Keratinocyte (primary cell): ENCODE data around the gene ADM5. TPM values are rescaled to one million over a fixed set of nuclear protein-coding genes. Genes with fewer than 3 reads are reported as not detected.

Source experiments
- DNase-seq: peaks from one replicate; pipeline ENCODE4 v3.0.0-alpha.2; 2011; ENCODE audit warnings: low read depth, missing footprints, low spot score
- FAIRE-seq: peaks from 2 replicates; lab custom pipeline; 2011; peaks lifted over from hg19 to GRCh38; lab: Jason Lieb, UNC
- H2AFZ ChIP-seq: 2 replicates; pipeline ENCODE4 v1.6.0; 2012; ENCODE audit warnings: low read length, control low read depth, inconsistent platforms; ENCODE audit not compliant: control insufficient read depth
- H3K27ac ChIP-seq: 2 replicates; pipeline ENCODE4 v1.5.1; 2011; ENCODE audit warnings: low read length; ENCODE audit not compliant: control insufficient read depth, insufficient read depth
- H3K27me3 ChIP-seq: 3 replicates; pipeline ENCODE4 v1.6.0; 2011; ENCODE audit warnings: low read length; ENCODE audit not compliant: control insufficient read depth, insufficient read depth; ENCODE audit errors: extremely low read depth
- H3K36me3 ChIP-seq, 2 experiments: 2 replicates in 1 of 2; 3 replicates in 1 of 2; pipeline ENCODE4 v1.5.1; 2011; ENCODE audit warnings: low read length in 2 of 2, mild to moderate bottlenecking in 1 of 2; ENCODE audit not compliant: control insufficient read depth in 2 of 2, insufficient read depth in 2 of 2; ENCODE audit errors: extremely low read depth in 1 of 2
- H3K4me1 ChIP-seq: 3 replicates; pipeline ENCODE4 v1.5.1; 2011; ENCODE audit warnings: low read length; ENCODE audit not compliant: control insufficient read depth, insufficient read depth; ENCODE audit errors: extremely low read depth
- H3K4me2 ChIP-seq: 3 replicates; pipeline ENCODE4 v1.6.0; 2011; ENCODE audit warnings: low read depth, low read length; ENCODE audit not compliant: control insufficient read depth, insufficient read depth; ENCODE audit errors: extremely low read depth
- H3K4me3 ChIP-seq, 3 experiments: fragments of 200-600 bp in 1 of 3; sonication (generic) in 1 of 3; 2 replicates in 2 of 3; 3 replicates in 1 of 3; pipeline ENCODE4 v1.5.1; 2011 to 2016; ENCODE audit warnings: low read length in 3 of 3, mild to moderate bottlenecking in 3 of 3, control low read depth in 2 of 3, inconsistent platforms in 1 of 3, low read depth in 1 of 3, mixed read lengths in 1 of 3, mixed run types in 1 of 3, moderate library complexity in 1 of 3; ENCODE audit not compliant: control insufficient read depth in 2 of 3, insufficient read depth in 2 of 3; ENCODE audit errors: extremely low read depth in 1 of 3
- H3K79me2 ChIP-seq: 2 replicates; pipeline ENCODE4 v1.6.0; 2012; ENCODE audit warnings: low read length; ENCODE audit not compliant: control insufficient read depth, insufficient read depth
- H3K9ac ChIP-seq: 3 replicates; pipeline ENCODE4 v1.6.0; 2011; ENCODE audit warnings: low read length; ENCODE audit not compliant: control insufficient read depth, insufficient read depth; ENCODE audit errors: extremely low read depth
- H3K9me1 ChIP-seq: 3 replicates; pipeline ENCODE4 v1.6.0; 2011; ENCODE audit warnings: low read length; ENCODE audit not compliant: control insufficient read depth, insufficient read depth; ENCODE audit errors: extremely low read depth
- H3K9me3 ChIP-seq: 2 replicates; pipeline ENCODE4 v1.5.1; 2012; ENCODE audit warnings: low read depth, low read length; ENCODE audit not compliant: control insufficient read depth
- H4K20me1 ChIP-seq: 3 replicates; pipeline ENCODE4 v1.6.0; 2011; ENCODE audit warnings: low read length; ENCODE audit not compliant: control insufficient read depth, insufficient read depth; ENCODE audit errors: extremely low read depth
- EZH2 ChIP-seq: IDR thresholded peaks from one replicate; pipeline ENCODE4 v1.6.1; 2012; ENCODE audit warnings: inconsistent platforms, mild to moderate bottlenecking, low read length, moderate library complexity
- dilution Hi-C: fragments of 300-500 bp; cut with MboI; formaldehyde crosslinking; loops from one replicate; pipeline ENCODE4 v1.7.0; 2020; ENCODE audit warnings: low sequenced_read_pairs; ENCODE audit not compliant: extremely low pct_ligation_motif_present
- polyA plus RNA-seq, 5 experiments: library from polyadenylated mRNA; depleted of rRNA in 3 of 5; stranded (reverse) in 3 of 5; stranded (forward) in 1 of 5; unstranded in 1 of 5; fragments of >200 nt; gene quantifications; 1 replicate in 1 of 5; 2 replicates in 3 of 5; 3 replicates in 1 of 5; pipeline versions ENCODE4 v1.2.1 to v1.2.3, GENCODE V29; 2011 to 2012; ENCODE audit warnings: missing spikeins in 2 of 5, low read depth in 1 of 5, low replicate concordance in 1 of 5
- TF ChIP-seq, protein P1 (sequence below), 3 experiments: IDR thresholded peaks in 1 of 3; conservative IDR thresholded peaks in 1 of 3; optimal IDR thresholded peaks in 1 of 3; 2 replicates in 2 of 3; 3 replicates in 1 of 3; pipeline versions ENCODE3 to v1.5.1; 2011; ENCODE audit warnings: low read length in 3 of 3, mild to moderate bottlenecking in 3 of 3, moderate library complexity in 2 of 3, control low read depth in 1 of 3, inconsistent platforms in 1 of 3; ENCODE audit not compliant: insufficient read depth in 2 of 3; ENCODE audit errors: extremely low read depth in 1 of 3

ADM5 gene
- polyA plus RNA-seq, 1 donor (not counting 4 experiments of a cell fraction or from before 2014, with no cell fraction given) = 0.73 TPM

DNA sequence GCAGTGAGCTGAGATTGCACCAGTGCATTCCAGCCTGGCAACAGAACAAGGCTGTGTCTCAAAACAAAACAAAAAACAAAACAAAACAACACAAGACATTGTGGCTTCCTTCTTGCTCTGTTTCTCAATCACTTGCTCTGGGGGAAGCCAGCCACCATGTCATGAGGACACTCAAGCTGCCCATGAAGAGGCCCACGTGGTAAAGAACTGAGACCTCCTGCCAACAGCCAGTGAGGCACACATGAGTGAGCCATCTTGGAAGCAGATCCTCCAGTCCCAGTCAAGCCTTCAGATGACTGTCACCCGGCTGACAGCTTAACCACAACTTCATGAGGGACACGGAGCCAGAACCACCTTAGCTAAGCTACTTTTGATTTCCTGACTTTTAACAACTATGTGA is 26.8 kb downstream of the ADM5 start:
- Histone ChIP-seq H3K4me2 (no peak overlapping the region), H3K4me3 (no peak overlapping the region), H3K27ac (no peak overlapping the region), H4K20me1 (no peaks in the 10 kb centered on the region), H3K9me1 (no peaks in the 10 kb centered on the region), H3K27me3 (no peaks in the 10 kb centered on the region), H3K9ac (no peak overlapping the region), H3K9me3 (no peaks in the 10 kb centered on the region), H3K36me3 (no peaks in the 10 kb centered on the region), H2AFZ (no peak overlapping the region), H3K4me1 (no peaks in the 10 kb centered on the region), H3K79me2 (no peaks in the 10 kb centered on the region)
- DNase-seq = no peak
- no peak for TF ChIP-seq EZH2
- TF ChIP-seq, protein P1, sequence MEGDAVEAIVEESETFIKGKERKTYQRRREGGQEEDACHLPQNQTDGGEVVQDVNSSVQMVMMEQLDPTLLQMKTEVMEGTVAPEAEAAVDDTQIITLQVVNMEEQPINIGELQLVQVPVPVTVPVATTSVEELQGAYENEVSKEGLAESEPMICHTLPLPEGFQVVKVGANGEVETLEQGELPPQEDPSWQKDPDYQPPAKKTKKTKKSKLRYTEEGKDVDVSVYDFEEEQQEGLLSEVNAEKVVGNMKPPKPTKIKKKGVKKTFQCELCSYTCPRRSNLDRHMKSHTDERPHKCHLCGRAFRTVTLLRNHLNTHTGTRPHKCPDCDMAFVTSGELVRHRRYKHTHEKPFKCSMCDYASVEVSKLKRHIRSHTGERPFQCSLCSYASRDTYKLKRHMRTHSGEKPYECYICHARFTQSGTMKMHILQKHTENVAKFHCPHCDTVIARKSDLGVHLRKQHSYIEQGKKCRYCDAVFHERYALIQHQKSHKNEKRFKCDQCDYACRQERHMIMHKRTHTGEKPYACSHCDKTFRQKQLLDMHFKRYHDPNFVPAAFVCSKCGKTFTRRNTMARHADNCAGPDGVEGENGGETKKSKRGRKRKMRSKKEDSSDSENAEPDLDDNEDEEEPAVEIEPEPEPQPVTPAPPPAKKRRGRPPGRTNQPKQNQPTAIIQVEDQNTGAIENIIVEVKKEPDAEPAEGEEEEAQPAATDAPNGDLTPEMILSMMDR (optimal IDR thresholded peaks at IDR 0.05 in 1 of 3, IDR thresholded peaks at IDR 0.05 in 1 of 3, conservative IDR thresholded peaks at IDR 0.05 in 1 of 3; ENCODE audit: extremely low read depth in 1 of 3, insufficient read depth in 2 of 3, low read length in 3 of 3) = no peak
- no peak for FAIRE-seq
- dilution Hi-C loops = no loop called here

DNA sequence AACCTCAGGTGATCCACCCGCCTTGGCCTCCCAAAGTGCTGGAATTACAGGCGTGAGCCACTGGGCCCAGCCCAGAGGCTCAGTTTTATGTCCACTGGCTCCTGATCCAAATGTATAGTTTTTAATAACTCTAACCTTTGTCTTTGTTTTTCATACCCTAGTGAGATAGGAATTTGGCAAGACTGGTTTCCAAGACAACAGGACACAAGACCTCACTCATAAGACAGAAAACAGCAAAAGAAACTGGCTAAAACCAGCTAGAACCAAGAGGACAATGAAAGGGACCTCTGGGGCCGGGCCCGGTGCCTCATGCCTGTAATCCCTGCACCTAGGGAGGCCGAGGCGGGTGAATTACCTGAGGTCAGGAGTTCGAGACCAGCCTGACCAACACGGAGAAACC is 29.1 kb downstream of the ADM5 start:
- Histone ChIP-seq H3K4me1 (no peaks in the 10 kb centered on the region), H3K9ac (no peak overlapping the region), H3K27ac (no peak overlapping the region), H3K36me3 (no peaks in the 10 kb centered on the region), H4K20me1 (no peaks in the 10 kb centered on the region), H2AFZ (no peak overlapping the region), H3K4me3 (no peak overlapping the region), H3K4me2 (peak overlapping the region; percentile 22), H3K9me3 (no peaks in the 10 kb centered on the region), H3K9me1 (no peaks in the 10 kb centered on the region), H3K79me2 (no peaks in the 10 kb centered on the region), H3K27me3 (no peaks in the 10 kb centered on the region)
- TF ChIP-seq, protein P1 (optimal IDR thresholded peaks at IDR 0.05 in 1 of 3, IDR thresholded peaks at IDR 0.05 in 1 of 3, conservative IDR thresholded peaks at IDR 0.05 in 1 of 3; ENCODE audit: extremely low read depth in 1 of 3, insufficient read depth in 2 of 3, low read length in 3 of 3) = no peak
- TF ChIP-seq EZH2 = no peak
- no peak for DNase-seq
- dilution Hi-C loops = no loop called here
- no peak for FAIRE-seq
